ENCODE results near the gene FIGNL1. TPM values are rescaled to one million over a fixed set of nuclear protein-coding genes. Genes with fewer than 3 reads are reported as not detected.
"Not testable (repeated sequence)": the region's sequence is repeated elsewhere in the genome, so short reads cannot be mapped to it uniquely, and the experiment has no call there.

Gene FIGNL1
- total RNA-seq, 1 experiment from 2014 or later = 37.9 TPM

DNA sequence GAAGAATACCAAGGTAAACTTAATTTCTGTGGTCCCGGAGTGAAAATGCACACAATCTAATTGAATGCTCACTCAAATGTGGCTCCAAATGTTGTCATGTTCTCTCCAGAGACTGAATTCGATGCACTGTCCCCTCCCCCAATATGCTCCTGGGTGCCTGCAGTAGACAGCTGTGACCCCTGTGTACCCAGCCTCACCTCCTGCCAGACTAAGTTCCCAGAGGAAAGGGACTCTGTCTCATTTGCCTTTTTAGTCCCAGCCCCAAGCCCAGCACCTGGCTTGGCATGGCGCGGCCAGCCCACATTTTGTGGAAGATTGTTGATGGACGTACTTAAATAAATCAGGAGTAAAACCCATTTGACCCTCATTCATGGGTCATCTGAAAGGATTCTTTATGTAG is 21.8 kb upstream of the FIGNL1 start:
- DNase-seq (ENCODE audit: low read depth) = no peak

DNA sequence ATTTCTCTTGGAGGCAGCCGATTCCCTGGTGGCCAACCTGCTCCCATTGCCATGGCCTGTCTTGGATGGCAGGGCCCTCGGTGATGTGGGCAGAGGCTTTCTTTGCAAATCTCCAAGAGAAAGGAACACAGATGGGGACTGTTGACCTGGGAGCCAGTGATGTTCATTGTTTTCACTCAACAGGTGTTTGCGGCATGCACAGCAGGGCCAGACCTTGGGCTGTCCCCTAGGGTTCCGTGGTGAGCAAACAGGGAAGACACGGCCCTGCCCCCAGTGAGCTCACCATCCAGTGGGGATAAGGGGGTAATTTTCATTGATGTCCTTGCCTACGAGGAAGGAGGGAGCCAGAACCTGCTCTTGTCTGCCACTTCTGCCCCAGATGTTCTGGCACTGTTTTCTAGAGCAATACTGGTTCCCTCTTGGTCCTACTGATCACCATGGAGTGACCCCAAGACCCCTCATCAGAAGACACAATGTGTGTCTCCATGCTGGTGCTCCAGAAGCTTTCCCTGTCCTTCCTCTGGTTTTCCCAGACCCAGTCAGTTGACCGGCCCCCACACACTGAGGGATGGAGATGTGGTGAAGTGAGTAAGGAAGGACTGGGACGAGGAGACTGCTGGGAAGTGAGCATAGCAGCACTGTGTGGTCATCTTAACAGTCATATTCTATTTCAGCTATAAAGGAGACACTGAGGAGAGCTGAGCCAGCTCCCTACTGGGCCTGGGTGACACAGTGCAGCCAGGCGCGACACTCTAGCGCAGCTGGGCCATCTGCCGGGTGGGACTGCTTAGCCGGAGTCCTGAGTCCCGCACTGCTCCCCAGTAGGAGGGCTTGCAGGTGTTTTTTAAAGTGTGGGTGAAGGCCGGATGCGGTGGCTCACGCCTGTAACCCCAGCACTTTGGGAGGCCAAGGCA is 20.4 kb upstream of the FIGNL1 start:
- no peak for DNase-seq (ENCODE audit: low read depth)

DNA sequence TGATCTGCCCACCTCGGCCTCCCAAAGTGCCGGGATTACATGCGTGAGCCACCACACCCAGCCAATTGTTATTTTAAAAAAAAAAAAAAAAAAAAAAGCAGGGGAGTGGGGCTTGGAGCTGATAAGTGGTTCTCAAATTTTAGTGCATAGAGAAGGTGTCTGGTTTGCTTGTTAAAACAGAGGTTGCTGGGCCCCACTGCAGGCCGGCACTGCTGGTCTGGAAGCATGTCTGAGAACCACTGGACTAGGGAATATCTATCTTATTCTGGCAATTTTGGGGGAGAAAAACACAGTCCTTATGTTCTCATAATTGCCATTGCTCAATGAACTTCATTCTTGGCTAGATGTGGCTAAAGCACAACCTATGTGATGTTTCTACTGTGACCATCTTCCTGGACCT is 19.0 kb upstream of the FIGNL1 start:
- DNase-seq (ENCODE audit: low read depth) = no peak

DNA sequence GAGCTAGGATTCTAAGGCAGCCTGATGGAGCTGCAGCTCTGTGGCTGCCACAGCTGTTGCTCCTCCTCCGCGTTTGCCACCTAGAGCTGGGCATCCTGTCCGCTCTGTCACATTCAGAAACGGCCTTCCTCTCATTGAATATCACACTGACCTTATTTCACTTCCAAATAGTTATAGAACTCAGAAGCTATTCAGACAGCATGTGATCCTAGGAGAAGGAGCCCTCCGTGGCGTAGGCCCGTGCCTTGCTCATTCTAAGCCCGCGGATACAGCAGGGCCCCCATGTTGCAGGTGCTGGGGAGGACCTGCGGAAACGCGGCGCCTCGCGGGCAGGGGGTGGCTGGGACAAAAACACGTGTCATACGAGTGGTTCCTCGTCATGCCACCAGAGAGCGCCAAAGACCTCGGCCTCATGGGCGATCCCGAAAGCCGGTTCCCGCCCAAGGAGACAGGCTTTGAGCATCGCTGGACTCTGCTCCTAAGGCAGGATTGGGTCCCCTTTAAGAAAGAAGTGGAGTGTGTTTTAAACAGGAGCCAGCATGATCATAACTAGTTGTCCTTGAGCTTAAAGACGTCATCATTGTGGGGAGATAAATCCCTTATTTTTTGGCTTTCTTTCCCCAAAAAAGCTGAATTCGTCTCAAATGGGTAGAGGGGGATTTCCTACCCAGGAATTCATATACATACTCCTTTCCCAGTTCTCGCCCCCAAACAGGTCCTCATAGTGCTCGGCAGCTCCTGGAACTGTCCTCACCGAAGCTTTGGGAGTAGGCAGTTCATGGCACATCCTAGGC is 17.9 kb upstream of the FIGNL1 start:
- peak; percentile 65 for DNase-seq (ENCODE audit: low read depth)

DNA sequence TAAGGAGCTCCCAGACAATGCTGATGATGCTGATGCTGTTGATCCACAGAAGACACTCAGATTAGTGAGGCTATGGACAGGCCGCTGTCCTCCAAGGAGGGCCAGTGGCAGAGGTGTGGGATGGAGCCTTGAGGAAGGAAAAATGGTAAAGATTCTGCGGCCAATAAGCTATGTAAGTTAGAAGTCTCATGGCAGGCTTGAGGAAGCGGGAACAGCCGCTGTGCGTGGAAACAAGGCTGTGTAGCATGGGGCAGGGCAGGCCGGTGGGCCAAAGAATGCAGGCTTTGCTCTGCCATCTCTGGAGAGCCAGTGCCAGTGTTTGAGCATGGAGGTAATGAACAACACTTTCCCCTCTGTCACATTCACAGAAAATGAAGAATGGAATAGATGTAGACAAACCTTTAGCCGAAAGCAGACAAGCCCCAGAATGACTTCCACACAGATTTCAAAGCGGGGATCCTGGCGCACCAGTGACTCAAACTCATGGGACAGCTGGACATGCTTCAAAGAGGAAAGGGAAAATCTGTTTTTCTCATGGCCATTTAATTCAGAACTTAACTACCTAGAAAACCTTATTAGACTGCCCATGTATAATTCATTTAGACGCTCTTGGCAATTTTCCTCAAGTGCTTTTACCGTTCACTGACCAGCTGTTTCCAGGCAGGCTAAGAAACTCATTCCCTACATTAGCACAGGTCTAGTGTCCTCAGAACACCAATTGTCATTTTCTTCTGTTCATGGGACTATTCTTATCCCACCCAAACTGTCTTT is 16.9 kb upstream of the FIGNL1 start:
- no peak for DNase-seq (ENCODE audit: low read depth)

DNA sequence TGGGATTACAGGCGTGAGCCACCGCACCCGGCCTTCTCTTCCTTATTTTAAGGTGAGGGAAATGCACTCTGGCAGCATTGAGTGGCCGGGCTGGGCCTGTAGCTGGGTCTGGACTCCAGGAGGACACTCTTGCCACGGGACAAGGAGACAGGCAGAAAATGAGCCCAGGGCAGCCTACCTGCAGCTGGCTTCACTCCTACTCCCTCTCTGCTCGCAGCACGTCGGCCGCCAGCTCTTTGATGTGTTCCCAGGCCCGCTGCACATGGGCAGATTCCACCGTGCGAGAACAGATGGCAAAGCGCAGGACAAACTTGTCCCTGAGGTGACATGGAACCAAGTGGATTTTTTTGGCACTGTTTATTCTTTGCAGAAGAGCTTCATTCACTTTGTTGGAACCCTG is 12.9 kb upstream of the FIGNL1 start:
- no peak for DNase-seq (ENCODE audit: low read depth)

DNA sequence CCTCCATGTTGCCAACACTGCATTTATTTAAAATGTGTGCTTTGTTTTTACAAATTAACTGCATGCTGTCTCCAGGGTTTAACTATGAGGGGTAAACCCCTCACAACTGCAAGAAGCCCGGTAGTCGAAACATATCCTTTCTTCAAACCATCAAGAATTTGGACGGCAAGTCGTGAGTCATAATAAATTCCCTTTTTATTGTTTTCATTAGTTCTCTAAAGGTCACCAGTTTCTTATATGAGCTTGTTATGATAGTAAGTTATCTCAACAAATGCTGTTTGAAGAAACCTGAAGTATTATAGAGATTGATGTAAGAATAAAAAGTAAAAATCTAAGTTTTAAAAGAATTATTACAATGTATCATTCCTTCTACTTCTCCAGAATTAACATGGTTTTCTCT is 12.2 kb upstream of the FIGNL1 start:
- DNase-seq (ENCODE audit: low read depth) = no peak

DNA sequence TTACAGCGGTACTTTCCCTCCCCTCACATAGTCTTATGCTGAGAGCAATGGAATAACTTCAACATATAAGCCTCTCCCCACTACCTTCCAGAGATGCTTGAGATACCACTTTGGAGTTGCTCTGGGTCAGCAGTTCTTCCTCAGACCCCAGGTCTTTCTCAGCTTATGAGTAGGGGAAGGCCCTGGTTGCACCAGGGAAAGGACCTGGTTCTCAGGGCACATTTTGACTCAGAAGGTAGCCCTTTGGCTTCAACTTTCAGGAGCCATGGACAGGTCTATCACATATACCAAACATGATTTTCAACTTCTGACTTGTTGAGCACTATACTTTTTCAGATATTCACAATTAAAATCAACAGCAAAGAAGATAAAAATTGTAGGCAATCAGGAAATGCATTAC is 11.5 kb upstream of the FIGNL1 start:
- DNase-seq (ENCODE audit: low read depth) = no peak

DNA sequence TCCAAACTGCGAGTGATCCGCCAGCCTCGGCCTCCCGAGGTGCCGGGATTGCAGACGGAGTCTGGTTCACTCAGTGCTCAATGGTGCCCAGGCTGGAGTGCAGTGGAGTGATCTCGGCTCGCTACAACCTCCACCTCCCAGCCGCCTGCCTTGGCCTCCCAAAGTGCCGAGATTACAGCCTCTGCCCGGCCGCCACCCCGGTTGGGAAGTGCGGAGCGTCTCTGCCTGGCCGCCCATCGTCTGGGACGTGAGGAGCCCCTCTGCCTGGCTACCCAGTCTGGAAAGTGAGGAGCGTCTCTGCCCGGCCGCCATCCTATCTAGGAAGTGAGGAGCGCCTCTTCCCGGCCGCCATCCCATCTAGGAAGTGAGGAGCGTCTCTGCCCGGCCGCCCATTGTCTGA is 9.0 kb upstream of the FIGNL1 start:
- DNase-seq (ENCODE audit: low read depth) = not testable (repeated sequence)

DNA sequence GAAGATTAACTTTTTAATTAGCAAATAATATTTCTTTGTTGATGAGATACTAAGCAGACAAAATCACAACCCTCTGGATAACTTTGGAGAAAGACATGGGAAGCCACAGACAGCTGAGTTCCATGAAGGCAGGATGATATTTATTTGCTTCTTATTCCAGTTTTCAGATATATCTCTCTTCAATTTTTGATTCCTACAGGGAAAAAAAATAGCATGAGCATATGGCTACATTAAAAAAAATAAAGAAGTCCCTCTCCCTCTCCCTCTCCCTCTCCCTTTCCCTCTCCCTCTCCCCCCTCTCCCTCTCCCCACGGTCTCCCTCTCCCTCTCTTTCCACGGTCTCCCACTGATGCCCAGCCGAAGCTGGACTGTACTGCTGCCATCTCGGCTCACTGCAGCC is 8.5 kb upstream of the FIGNL1 start:
- not testable (repeated sequence) for DNase-seq (ENCODE audit: low read depth)

DNA sequence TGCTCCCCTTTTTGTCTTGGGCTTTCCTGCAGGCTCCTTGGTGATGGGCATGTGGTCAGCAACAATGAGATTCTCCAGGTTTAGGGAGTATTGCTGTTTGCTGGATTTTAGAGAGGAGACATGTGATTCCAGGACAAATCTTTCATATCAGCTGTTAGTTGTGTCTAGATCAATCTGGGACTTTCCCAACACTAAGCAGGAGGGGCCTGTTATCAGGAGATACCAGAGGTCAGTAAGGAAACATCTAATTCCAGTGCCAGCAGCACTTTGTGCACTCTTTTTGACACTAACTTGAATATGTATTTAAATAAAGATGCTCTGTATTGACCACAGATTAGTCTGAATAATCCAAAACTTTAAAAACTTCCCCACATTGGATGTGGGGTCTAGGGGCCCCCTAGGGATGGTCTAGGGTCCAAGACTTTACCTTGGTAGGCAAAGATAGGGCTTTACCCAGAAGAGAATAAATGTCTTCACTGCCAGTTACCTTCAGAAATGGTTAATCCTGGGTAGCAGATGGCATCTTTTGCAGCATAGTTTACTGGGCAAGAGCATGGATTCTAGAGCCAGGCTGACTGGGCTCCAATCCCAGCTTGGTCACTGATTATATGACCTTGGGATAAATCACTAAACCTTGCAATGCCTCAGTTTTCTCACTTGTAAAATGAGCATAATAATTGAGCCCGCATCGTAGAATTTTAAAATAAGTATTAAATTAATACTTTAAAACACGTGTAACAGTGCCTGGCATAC is 6.4 kb upstream of the FIGNL1 start:
- DNase-seq (ENCODE audit: low read depth) = no peak

DNA sequence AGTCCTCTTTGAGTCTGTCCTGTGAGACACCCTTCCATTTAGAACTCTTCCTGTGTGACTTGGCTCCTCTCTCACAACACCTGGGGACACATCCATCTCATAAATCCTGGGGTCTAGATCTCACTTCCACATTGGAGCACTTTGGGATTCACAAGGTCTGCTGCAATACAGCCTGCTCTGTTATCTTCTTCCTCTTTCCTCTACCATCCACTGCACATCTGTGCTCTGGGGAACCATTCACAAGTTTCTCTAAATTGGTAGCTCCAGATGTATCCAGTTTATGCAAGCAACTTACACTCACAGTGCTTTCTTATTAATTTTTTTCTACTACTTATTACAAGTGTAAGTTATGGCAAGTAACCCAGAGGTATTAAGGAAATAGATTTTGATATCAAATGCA is 5.5 kb upstream of the FIGNL1 start:
- DNase-seq (ENCODE audit: low read depth) = no peak

DNA sequence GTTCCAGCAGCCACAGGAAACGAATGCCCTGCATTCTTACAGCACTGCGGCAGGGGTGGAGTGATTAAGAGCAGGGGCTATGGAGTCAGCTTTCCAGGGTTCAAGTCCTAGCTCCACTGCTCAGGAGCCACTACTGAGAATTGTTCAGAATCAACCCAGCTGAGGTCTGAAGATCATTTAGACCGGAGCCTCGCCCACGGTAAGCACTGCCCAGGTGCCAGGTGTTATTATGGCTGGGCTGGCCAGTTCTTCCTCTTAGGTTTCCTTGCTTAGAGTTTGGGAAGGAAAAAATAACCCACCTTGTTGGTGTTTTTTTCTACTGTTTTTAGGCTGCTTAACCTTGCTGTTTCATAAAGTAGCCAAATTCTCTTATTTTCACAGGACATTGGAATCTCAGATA is 4.8 kb upstream of the FIGNL1 start:
- DNase-seq (ENCODE audit: low read depth) = no peak

DNA sequence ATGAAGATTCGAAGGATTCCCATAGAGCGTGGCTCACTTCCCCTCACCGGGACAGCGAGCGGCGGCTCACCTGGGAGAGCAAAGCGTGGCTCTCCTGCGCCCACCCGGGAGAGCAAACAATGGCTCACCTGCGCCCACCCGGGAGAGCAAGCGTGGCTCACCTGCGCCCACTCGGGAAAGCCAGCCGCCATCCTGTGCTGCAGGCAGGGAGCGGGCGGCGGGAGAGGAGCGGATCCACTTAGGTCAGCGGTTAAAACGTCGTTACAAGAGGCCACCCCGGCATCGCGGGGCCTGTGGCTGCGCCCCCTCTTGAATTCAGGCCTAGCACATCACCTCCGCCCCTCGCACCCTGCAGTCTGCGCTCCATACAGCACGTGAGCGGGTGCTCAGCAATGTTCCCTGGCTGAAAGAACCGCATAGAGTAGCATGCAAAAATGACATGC is 461 bp upstream of the FIGNL1 start:
- no peak for DNase-seq (ENCODE audit: low read depth)

DNA sequence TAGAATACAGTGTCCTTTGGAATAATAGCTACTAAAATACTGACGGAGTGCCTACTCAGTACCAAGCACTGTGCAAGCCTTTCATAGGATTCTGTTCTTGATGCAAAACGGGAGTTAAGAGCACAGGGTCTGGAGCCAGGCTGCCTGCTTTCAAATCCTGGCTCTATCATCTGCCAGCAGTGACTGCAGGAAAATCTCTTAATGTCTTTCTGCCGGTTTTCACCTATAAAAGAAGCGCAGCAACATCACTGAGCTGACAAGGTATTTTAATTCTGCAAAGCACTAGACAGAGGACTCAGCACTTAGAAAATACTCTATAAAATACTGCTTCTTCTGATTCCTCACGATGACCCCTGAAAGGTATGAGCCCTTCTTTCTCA is 659 bp downstream of the FIGNL1 start:
- DNase-seq (ENCODE audit: low read depth) = no peak

DNA sequence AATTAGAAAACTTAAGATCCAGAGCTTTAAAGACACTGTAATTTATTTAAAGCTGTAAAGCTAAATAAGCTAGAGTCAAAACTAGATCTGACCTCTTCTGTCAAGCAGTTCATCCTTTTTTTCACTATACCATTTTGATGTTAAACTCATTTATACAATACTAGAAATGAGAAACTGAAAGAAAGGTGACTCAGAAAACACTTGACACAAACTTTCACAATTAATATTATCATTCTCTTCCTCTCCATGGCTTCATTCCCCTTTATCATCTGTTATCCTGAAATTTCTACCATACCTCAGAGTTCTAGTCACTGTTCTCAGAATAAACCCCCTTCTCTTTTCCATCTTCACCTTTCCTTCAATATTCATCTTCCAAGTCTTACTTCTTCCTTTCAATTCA is 1.3 kb downstream of the FIGNL1 start:
- DNase-seq (ENCODE audit: low read depth) = no peak

DNA sequence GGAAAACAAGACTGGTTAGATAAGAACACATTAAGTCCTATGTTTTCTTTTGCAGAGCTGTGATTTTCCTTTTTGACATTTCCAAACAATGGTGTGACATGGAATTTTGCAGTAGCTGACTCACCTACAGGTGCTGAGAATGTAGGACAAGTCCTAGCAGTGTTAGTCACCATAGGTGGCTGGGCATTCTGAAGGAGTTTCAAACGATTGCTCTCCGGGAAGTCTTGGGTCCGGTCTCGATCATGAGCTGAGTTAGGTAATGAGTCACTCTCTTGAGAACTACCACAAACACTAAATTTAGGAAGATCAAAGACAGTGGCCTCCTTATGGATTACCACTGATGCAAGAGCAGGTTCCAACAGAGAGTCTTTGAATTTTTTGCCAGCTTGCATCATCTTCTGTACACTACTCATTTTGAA is 3.6 kb downstream of the FIGNL1 start:
- peak; percentile 97 for DNase-seq (ENCODE audit: low read depth)

DNA sequence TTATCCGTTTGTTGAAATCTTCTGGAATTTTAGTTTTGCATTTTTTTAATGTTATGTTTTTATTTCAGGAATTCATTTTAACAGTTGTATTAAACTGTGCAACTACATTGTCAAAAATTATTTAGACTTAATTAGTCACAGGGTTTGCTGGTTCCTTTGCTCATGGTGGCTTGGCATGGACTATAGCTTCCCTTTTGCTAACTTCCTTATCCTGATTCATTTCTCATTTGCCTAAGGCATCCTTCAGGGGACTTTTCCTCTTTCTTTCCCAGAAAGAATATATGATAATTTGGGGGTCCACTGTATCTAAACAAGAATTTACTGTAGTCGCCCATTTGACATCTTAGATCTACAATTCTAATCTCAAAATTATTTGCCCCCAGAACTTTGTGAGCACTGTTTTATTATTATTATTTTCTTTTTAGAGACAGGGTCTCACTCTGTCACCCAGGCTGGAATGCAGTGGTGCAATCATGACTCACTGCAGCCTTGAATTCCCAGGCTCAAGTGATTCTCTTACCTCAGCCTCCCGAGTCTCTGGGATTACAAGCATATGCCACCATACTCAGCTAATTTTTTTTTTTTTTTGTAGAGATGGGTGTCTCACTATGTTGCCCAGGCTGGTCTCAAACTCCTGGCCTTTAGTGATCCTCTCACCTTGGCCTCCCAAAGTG is 13.9 kb downstream of the FIGNL1 start:
- DNase-seq (ENCODE audit: low read depth) = peak; percentile 89

DNA sequence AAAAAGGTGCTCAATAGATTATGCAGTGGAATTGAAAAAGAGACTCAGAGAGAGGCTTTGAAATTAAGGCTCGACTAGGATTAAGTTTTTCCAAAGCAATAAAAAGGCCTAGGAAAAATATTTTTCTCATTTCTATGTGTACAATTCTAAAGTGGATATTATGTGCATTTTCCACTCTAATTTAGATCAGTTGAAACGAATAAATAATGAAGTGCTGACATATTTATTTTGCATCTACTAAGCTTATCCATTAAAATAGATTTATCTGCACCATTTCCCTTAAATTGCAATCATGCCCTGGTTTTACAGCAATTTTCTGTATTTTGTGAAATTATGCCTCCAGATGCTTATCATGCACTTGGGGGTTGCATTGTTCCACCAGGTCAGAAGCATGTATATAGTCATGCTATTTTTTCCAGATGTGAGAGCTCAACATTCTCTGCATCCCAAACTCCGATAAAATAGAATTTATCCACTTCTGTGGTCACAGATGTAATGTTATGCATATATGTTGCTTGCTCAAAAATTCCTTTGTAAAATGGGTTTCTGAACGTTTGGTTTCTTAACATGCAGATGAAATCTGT is 18.3 kb downstream of the FIGNL1 start:
- DNase-seq (ENCODE audit: low read depth) = no peak

DNA sequence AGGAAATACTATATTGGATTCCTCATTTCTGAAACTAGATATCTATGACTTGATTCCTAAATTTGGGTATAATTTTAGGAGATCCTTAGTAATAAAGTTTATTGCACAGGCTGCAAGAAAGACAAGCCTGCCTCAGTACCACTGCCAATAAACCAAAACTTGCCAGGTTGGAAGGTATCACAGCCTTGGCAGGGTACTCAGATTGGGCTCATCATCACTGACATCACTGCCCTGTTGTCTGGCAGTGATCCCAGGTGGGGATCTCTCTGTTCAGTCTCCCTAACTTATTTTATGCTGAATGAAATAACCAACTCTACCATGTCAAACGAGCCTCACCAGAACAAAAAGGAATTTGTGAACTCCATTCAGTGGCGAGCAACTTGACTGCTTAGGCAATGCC is 18.8 kb downstream of the FIGNL1 start:
- no peak for DNase-seq (ENCODE audit: low read depth)

Data from HT1080 (cell line).